ENCODE results near the gene ALG14.
"Not testable (repeated sequence)": the region's sequence is repeated elsewhere in the genome, so short reads cannot be mapped to it uniquely, and the experiment has no call there.

ALG14 gene

DNA sequence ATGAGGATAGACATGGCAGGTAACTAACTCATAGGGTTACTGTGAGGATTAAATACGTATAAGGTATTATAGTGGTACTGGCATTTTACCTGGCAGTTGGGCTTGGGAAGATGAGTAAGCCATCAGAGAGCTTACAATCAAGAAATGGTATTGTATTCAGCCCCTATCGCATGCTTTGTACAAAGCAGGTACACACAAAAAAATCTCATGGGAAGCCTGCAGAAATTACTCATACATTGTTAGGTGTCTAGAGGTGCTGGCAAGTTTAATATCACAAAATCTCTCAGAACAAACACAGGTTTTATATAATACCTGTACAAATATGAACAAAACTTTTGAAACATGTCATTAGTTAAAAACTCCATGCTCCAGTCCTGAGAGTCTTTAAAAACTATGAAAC lies 74.0 kb downstream of the ALG14 start (continued):
- TF ChIP-seq GLI2 (tag by site-specific recombination; IDR thresholded peaks at IDR 0.05; ENCODE audit: borderline replicate concordance, low read depth) (no peak), TRIM28 (IDR thresholded peaks at IDR 0.05; ENCODE audit: borderline replicate concordance, low read length) (no peak), ZNF629 (tag by site-specific recombination; IDR thresholded peaks at IDR 0.05) (no peak), ZNF624 (tag by site-specific recombination; IDR thresholded peaks at IDR 0.05) (no peak)

DNA sequence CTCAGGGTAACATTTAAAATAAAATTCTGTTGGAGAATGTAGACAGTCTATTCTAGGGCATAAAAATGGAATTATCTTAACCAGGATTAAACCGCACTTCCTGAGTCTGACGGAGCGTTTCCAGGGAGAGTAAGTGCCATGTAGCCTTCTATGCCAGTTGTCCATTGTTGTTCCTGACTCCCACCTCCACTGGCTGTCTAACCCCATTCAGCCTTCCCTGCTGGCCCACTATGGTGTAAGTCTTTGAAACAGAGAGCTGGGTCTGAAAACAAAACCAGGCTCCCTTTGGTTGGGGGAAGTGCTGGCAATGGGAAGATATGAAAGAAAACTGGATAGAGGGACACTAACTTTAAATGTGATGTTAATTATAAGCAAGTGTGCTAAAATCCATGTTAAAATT lies 74.6 kb downstream of the ALG14 start:
- TF ChIP-seq SALL2 (tag by site-specific recombination; IDR thresholded peaks at IDR 0.05; ENCODE audit: borderline replicate concordance) (no peak), TRIM28 (IDR thresholded peaks at IDR 0.05; ENCODE audit: borderline replicate concordance, low read length) (no peak), ZNF112 (tag by site-specific recombination; IDR thresholded peaks at IDR 0.05) (no peak), ZNF354C (tag by site-specific recombination; IDR thresholded peaks at IDR 0.05; ENCODE audit: borderline replicate concordance, low read depth) (no peak), ZNF610 (tag by site-specific recombination; IDR thresholded peaks at IDR 0.05; ENCODE audit: borderline replicate concordance) (no peak), ZNF654 (tag by site-specific recombination; IDR thresholded peaks at IDR 0.05; ENCODE audit: low read depth) (no peak), ZNF146 (tag by site-specific recombination; IDR thresholded peaks at IDR 0.05) (no peak), ZNF416 (tag by site-specific recombination; IDR thresholded peaks at IDR 0.05) (no peak), BCL11A (tag by site-specific recombination; IDR thresholded peaks at IDR 0.05; ENCODE audit: low read depth) (no peak), ZNF548 (tag by site-specific recombination; IDR thresholded peaks at IDR 0.05) (no peak), GLIS2 (tag by site-specific recombination; IDR thresholded peaks at IDR 0.05) (no peak), PRDM4 (tag by site-specific recombination; IDR thresholded peaks at IDR 0.05) (no peak)
- TF ChIP-seq, protein P1, sequence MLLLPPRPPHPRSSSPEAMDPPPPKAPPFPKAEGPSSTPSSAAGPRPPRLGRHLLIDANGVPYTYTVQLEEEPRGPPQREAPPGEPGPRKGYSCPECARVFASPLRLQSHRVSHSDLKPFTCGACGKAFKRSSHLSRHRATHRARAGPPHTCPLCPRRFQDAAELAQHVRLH (tag by site-specific recombination; IDR thresholded peaks at IDR 0.05) = no peak
- no peak overlapping the region for H3K4me3 ChIP-seq (ENCODE audit: low read depth, low read length)
- peaks cover 13% of the 10 kb centered on the region for H3K4me1 ChIP-seq (ENCODE audit: control insufficient read depth, insufficient read depth, low read length)
- no peaks in the 10 kb centered on the region for H3K9me3 ChIP-seq (ENCODE audit: control insufficient read depth, insufficient read depth, low read depth, low read length)
- ChIA-PET POLR2A (no interaction called here), CTCF (interaction anchor here (0.5 to 1.0 kb wide), 2 partner anchors 12 to 144 kb away, joined by 4 to 5 read pairs; no protein-coding TSS in a partner anchor)
- H3K27ac ChIP-seq (ENCODE audit: extremely low read depth, low read depth, low read length) = no peak overlapping the region
- H3K36me3 ChIP-seq (ENCODE audit: control insufficient read depth in 2 of 2, insufficient read depth in 1 of 2, low read length in 2 of 2) = no peaks in the 10 kb centered on the region

- CTCF ChIA-PET = interaction anchor here (2.2 kb wide), 1 partner anchor 141 kb away, joined by 9 read pairs; no protein-coding TSS in a partner anchor
- POLR2A ChIA-PET; H3K9me3 ChIP-seq (ENCODE audit: control insufficient read depth, insufficient read depth, low read depth, low read length); H3K4me3 ChIP-seq (ENCODE audit: low read depth, low read length); H3K36me3 ChIP-seq (ENCODE audit: control insufficient read depth in 2 of 2, insufficient read depth in 1 of 2, low read length in 2 of 2); H3K27ac ChIP-seq (ENCODE audit: extremely low read depth, low read depth, low read length): not testable (repeated sequence)
- peaks cover 10% of the 10 kb centered on the region for H3K4me1 ChIP-seq (ENCODE audit: control insufficient read depth, insufficient read depth, low read length)
Observed at GRCh38 chr1:94995536-94995935, 77.2 kb downstream of the ALG14 start.

GRCh38 chr1:94994805-94995204 lies 77.9 kb downstream of the ALG14 start:
- POLR2A ChIA-PET = no interaction called here

More at GRCh38 chr1:94994805-94995204, 77.9 kb downstream of the ALG14 start:
- Histone ChIP-seq H3K36me3 (ENCODE audit: control insufficient read depth in 2 of 2, insufficient read depth in 1 of 2, low read length in 2 of 2) (no peaks in the 10 kb centered on the region), H3K4me3 (ENCODE audit: low read depth, low read length) (no peak overlapping the region), H3K4me1 (ENCODE audit: control insufficient read depth, insufficient read depth, low read length) (peaks cover 10% of the 10 kb centered on the region), H3K27ac (ENCODE audit: extremely low read depth, low read depth, low read length) (no peak overlapping the region), H3K9me3 (ENCODE audit: control insufficient read depth, insufficient read depth, low read depth, low read length) (no peaks in the 10 kb centered on the region)
- CTCF ChIA-PET = interaction anchor here (2.2 kb wide), 1 partner anchor 140 kb away, joined by 9 read pairs; no protein-coding TSS in a partner anchor
- TF ChIP-seq ZNF626 (tag by site-specific recombination; IDR thresholded peaks at IDR 0.05) = no peak
- TF ChIP-seq ZNF292 (tag by site-specific recombination; IDR thresholded peaks at IDR 0.05; ENCODE audit: borderline replicate concordance, low read depth) = no peak
- TF ChIP-seq ZBTB10 (tag by site-specific recombination; IDR thresholded peaks at IDR 0.05) = no peak
- TF ChIP-seq GLIS1 (tag by site-specific recombination; IDR thresholded peaks at IDR 0.05) = no peak
- no peak for TF ChIP-seq ZNF354C (tag by site-specific recombination; IDR thresholded peaks at IDR 0.05; ENCODE audit: borderline replicate concordance, low read depth)
- no peak for TF ChIP-seq OSR2 (tag by site-specific recombination; IDR thresholded peaks at IDR 0.05)

All from HEK293 (cell line).